ENCODE measurements around the gene PEF1.

GRCh38 chr1:31652891-31653499, 8.3 kb upstream of the PEF1 start:
- TF ChIP-seq CTCF (conservative IDR thresholded peaks at IDR 0.05; ENCODE audit: low read length) (no peak), EZH2phosphoT487 (IDR thresholded peaks at IDR 0.05; ENCODE audit: borderline replicate concordance, low read depth, low read length) (no peak)

Measured in OCI-LY7 (cell line).